ENCODE measurements around the gene PCNX4.

GRCh38 chr14:60204843-60205774, 113.4 kb downstream of the PCNX4 start:
- no peak for TF ChIP-seq CTCF (IDR thresholded peaks at IDR 0.05)
- no peak for TF ChIP-seq POLR2A (IDR thresholded peaks at IDR 0.05)

All from tibial nerve (tissue), 3 donors.